ENCODE results near the gene MAGI2. TPM values are rescaled to one million over a fixed set of nuclear protein-coding genes. Genes with fewer than 3 reads are reported as not detected.

MAGI2 gene
- total RNA-seq, 1 experiment from 2014 or later = 14.3 TPM

DNA sequence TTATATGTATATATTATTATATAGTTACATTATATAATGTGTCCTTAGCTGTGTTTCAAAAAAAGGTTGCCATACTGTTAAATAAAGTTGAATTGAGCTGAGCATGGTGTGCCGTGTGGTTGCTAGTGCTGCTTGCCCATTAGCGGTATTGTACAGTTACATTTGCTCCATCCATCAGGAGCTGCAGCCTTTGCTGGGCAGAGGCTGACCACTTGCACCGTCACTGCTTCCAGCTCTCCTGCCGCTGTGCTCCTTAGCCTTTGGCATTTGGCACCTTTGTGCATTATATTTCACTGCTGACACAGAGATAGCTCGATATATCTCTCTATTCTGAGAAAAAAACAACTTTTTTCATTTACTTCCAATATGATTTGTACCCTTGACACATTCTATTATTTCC is 1282.7 kb downstream of the MAGI2 start:
- no peak overlapping the region for H3K23ac ChIP-seq (ENCODE audit: insufficient read length, low read depth, low read length)
- Mint-ChIP-seq H3K9me3 (no peaks in the 10 kb centered on the region), H3K27ac (no peak overlapping the region), H3K36me3 (ENCODE audit: insufficient read depth in 1 of 3, low read depth in 3 of 3) (peaks cover 0 to 4% (median 3%) of the 10 kb centered on the region in 3 experiments; a peak in 2 of 7 replicates), H3K4me1 (peaks cover 38% of the 10 kb centered on the region in 2 experiments), H3K4me3 (no peak overlapping the region), H3K27me3 (ENCODE audit: low read depth) (no peaks in the 10 kb centered on the region; the same call in 1 of the 2 replicates)
- H4K91ac ChIP-seq (ENCODE audit: insufficient read length, low read depth, low read length) = no peak overlapping the region
- TF ChIP-seq, protein P1, sequence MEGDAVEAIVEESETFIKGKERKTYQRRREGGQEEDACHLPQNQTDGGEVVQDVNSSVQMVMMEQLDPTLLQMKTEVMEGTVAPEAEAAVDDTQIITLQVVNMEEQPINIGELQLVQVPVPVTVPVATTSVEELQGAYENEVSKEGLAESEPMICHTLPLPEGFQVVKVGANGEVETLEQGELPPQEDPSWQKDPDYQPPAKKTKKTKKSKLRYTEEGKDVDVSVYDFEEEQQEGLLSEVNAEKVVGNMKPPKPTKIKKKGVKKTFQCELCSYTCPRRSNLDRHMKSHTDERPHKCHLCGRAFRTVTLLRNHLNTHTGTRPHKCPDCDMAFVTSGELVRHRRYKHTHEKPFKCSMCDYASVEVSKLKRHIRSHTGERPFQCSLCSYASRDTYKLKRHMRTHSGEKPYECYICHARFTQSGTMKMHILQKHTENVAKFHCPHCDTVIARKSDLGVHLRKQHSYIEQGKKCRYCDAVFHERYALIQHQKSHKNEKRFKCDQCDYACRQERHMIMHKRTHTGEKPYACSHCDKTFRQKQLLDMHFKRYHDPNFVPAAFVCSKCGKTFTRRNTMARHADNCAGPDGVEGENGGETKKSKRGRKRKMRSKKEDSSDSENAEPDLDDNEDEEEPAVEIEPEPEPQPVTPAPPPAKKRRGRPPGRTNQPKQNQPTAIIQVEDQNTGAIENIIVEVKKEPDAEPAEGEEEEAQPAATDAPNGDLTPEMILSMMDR (conservative IDR thresholded peaks at IDR 0.05) = no peak
- H3K79me2 ChIP-seq (ENCODE audit: insufficient read depth, low read length) = no peaks in the 10 kb centered on the region
- WGBS (ENCODE audit: extremely low coverage, insufficient read length, low lambda C conversion rate) = no CpG with 5 or more reads among the region's 5 CpGs
- H3K23me2 ChIP-seq (ENCODE audit: insufficient read length, low read depth, low read length, poor library complexity, severe bottlenecking) = no peaks in the 10 kb centered on the region
- no peaks in the 10 kb centered on the region for H3K9me3 ChIP-seq (ENCODE audit: control insufficient read depth, low read depth, low read length)
- no peak overlapping the region for H4K5ac ChIP-seq (ENCODE audit: insufficient read length, low read depth, low read length)
- H2BK15ac ChIP-seq (ENCODE audit: low read depth, low read length) = no peak overlapping the region
- H3K4me1 ChIP-seq (ENCODE audit: insufficient read depth, low read length) = peaks cover 13% of the 10 kb centered on the region; the same call in 1 of the 2 replicates
- H3K9ac ChIP-seq (ENCODE audit: extremely low read depth, insufficient read length, low read length) = no peak overlapping the region
- no peak overlapping the region for H2BK20ac ChIP-seq (ENCODE audit: low read depth, low read length, poor library complexity, severe bottlenecking)
- H3T11ph ChIP-seq (ENCODE audit: low read length) = no peak overlapping the region
- no peak overlapping the region for H2BK12ac ChIP-seq (ENCODE audit: insufficient read length, low read depth, low read length)
- no peak overlapping the region for H3K4me2 ChIP-seq (ENCODE audit: insufficient read depth, insufficient read length, low read length)
- H2AK5ac ChIP-seq (ENCODE audit: insufficient read length, low read length) = no peak overlapping the region
- H3K27ac ChIP-seq (ENCODE audit: insufficient read length, low read depth, low read length) = no peak overlapping the region
- no peak overlapping the region for H2BK120ac ChIP-seq (ENCODE audit: low read depth, low read length, poor library complexity, severe bottlenecking)
- H2AFZ ChIP-seq (ENCODE audit: low read length) = no peak overlapping the region
- H4K8ac ChIP-seq (replicated peaks; ENCODE audit: insufficient read length, low read depth, low read length) = no peak overlapping the region
- H2BK5ac ChIP-seq (ENCODE audit: insufficient read length, low read length) = no peak overlapping the region
- H3K4ac ChIP-seq (ENCODE audit: low read depth, low read length) = no peak overlapping the region
- H3K14ac ChIP-seq (ENCODE audit: insufficient read depth, low read length) = no peak overlapping the region
- no peaks in the 10 kb centered on the region for H4K20me1 ChIP-seq (ENCODE audit: control insufficient read depth, insufficient read depth, insufficient read length)
- DNase-seq = no peak
- no peaks in the 10 kb centered on the region for H3K79me1 ChIP-seq (ENCODE audit: insufficient read depth, low read depth, low read length, poor library complexity, severe bottlenecking)
- no peak overlapping the region for H3K56ac ChIP-seq (ENCODE audit: insufficient read length, low read depth, low read length)
- H3K18ac ChIP-seq (ENCODE audit: insufficient read length, low read depth, low read length) = no peak overlapping the region
- H3K27me3 ChIP-seq (ENCODE audit: insufficient read depth, low read length) = no peaks in the 10 kb centered on the region
